WI38 (cell line): ENCODE results near the gene OR4S1.
"Not testable (repeated sequence)": the region's sequence is repeated elsewhere in the genome, so short reads cannot be mapped to it uniquely, and the experiment has no call there.

Source experiments
- H3K4me3 ChIP-seq: 2 replicates; pipeline ENCODE4 v1.5.1; 2011; ENCODE audit warnings: low read depth, mild to moderate bottlenecking, control low read depth, low read length
- TF ChIP-seq, protein P1 (sequence below): IDR thresholded peaks from 2 replicates; pipeline ENCODE4 v1.5.1; 2012; ENCODE audit warnings: low read depth, mild to moderate bottlenecking, control low read depth, low read length

Gene OR4S1, protein sequence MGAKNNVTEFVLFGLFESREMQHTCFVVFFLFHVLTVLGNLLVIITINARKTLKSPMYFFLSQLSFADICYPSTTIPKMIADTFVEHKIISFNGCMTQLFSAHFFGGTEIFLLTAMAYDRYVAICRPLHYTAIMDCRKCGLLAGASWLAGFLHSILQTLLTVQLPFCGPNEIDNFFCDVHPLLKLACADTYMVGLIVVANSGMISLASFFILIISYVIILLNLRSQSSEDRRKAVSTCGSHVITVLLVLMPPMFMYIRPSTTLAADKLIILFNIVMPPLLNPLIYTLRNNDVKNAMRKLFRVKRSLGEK

DNA sequence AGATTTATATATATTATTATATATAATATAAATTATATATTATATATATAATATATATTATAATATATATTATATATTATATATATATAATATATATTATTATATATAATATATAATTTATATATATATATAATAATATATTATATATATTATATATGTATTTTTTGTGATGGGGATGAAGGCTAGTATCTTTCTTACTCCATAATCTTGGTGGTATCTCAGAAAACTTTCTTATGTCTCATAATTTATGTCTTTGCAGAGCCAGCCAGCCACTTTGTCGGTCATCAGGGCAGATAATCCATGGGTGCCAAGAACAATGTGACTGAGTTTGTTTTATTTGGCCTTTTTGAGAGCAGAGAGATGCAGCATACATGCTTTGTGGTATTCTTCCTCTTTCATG, at the start of gene OR4S1:
OR4S1 (plus strand) TSS at position 301 of the 400 bp plus-strand sequence; CDS start at position 301, 0 bp downstream.
- no peak within 1 kb of the TSS for H3K4me3 ChIP-seq
- TF ChIP-seq, protein P1, sequence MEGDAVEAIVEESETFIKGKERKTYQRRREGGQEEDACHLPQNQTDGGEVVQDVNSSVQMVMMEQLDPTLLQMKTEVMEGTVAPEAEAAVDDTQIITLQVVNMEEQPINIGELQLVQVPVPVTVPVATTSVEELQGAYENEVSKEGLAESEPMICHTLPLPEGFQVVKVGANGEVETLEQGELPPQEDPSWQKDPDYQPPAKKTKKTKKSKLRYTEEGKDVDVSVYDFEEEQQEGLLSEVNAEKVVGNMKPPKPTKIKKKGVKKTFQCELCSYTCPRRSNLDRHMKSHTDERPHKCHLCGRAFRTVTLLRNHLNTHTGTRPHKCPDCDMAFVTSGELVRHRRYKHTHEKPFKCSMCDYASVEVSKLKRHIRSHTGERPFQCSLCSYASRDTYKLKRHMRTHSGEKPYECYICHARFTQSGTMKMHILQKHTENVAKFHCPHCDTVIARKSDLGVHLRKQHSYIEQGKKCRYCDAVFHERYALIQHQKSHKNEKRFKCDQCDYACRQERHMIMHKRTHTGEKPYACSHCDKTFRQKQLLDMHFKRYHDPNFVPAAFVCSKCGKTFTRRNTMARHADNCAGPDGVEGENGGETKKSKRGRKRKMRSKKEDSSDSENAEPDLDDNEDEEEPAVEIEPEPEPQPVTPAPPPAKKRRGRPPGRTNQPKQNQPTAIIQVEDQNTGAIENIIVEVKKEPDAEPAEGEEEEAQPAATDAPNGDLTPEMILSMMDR, result no peak

DNA sequence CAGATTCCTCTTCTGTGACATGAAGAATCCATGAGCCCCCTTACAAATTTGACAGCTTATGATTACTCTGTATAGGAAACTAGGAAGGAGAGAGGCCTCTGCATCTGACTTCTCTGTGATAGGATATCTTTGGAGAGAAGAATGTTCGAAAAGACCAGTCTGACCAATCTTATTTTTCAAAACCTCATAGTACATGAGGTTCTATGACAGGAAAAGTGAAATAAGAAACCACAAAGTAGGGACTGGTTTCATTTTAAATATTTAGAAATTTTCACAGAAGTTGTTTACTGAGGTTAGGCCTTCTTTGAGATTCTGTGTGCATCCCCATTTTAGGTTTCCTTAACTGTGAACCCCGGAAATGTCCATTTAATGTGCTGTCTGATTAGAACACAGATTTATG, 44.4 kb upstream of the OR4S1 start:
- TF ChIP-seq, protein P1, result no peak

DNA sequence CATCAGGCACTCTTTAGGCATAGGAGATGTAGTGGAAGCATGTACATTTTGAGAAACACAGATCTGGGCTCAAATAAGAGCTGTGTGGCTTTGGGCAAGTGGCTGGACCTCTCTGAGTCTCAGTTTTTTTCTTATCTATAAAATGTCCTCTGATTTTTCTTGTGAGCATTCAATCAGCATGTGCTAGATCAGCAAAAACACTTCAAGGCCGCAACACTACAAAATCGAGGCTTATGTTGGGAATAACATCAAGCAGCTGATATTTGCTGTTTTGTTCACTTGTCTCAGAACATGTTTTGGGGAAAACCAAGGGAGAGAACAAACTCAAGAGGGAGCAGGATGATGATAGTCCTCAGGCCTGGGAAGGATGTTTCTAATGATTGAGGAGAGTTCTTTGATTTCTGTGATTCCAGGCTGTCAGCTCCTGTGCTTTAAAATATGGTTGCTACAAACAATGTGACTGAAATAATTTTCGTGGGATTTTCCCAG, 42.6 kb upstream of the OR4S1 start, which contains the start of gene OR4X1:
OR4X1 (plus strand) TSS at position 439 of the 489 bp plus-strand sequence; CDS start at position 439, 0 bp downstream.
- TF ChIP-seq, protein P1, result no peak
- H3K4me3 ChIP-seq, result no peak within 1 kb of the TSS

More for the DNA sequence above, 44.4 kb upstream of the OR4S1 start:
- no peak overlapping the region for H3K4me3 ChIP-seq

DNA sequence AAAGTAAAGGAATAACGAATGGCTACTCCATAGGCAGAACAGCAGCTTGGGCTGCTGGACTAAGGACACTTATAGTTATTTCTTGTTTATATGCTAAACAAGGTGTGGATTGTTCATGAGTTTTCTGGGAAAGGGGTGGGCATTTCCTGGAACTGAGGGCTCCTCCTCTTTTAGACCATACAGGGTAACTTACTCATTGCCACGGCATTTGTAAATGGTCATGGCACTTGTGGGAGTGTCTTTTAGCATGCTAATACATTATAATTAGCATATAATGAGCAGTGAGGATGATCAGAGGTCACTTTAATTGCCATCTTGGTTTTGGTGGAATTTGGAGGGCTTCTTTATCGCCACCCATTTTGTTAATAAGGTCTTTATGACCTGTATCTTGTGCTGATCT, 35.4 kb upstream of the OR4S1 start:
- TF ChIP-seq, protein P1, result no peak

DNA sequence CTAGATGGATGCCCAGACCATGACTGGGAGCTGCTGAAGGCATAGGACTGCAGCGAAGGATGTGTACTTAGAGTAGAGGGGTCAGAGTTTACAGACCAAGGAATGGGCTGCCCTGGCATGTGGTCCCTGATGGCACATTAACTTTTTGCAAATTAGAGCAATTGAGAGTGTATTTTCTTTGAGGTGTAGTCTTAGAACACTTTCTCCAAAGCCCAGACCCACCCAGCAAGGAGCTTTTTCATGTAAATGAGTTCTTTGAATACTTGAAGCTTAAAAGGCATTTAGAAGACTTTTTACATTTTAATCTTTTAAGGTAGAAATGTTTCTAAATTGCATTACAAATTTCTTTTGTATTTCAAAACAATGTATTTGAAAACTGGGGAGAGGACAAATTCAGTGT, 33.4 kb upstream of the OR4S1 start:
- H3K4me3 ChIP-seq, result no peak overlapping the region
- TF ChIP-seq, protein P1, result no peak

More for the DNA sequence above, 35.4 kb upstream of the OR4S1 start:
- no peak overlapping the region for H3K4me3 ChIP-seq

DNA sequence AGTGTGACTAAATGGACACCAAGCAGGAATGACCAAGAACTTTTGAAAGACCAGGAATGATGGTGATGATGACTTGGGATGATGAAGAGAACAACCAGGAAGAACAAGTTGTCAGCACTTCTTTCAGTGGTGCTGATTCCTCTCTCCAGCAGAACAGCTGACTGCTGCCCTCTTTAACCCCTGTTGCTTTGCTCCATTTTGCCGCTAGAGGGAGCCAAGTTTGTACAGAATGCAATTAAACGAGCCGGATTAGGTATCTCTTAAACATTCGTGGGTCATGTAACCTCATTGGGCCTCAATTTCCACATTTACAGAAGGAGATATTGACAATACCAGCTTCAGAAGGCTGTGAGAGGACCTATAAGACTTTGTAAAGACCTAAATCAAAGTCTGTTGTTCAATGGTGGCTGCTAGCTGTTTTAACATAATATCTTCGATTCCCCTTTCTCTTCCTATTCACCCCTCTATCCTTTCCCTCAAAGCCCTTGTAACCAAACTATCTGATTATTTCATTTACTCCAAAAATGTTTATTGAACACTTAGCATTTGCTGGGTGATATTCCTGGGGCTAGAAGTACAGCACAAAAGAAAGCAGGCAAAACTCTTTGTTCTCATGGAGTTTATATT, 1.9 kb downstream of the OR4S1 start:
- no peak overlapping the region for H3K4me3 ChIP-seq
- TF ChIP-seq, protein P1, result peak; percentile 86

DNA sequence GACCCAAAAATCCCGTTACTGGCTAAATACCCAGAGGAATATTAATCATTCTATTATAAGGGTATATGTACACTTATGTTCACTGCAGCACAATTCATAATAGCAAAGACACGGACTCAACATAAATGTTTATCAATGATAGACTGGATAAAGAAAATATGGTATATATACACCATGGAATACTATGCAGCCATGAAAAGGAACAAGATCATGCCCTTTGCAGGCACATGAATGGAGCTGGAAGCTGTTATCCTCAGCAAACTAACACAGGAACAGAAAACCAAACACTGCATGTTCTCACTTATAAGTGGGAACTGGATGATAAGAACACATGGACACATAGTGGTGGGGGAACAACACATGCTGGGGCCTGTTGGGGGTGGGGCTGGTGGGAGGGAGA, 7.6 kb downstream of the OR4S1 start:
- H3K4me3 ChIP-seq, result not testable (repeated sequence)

DNA sequence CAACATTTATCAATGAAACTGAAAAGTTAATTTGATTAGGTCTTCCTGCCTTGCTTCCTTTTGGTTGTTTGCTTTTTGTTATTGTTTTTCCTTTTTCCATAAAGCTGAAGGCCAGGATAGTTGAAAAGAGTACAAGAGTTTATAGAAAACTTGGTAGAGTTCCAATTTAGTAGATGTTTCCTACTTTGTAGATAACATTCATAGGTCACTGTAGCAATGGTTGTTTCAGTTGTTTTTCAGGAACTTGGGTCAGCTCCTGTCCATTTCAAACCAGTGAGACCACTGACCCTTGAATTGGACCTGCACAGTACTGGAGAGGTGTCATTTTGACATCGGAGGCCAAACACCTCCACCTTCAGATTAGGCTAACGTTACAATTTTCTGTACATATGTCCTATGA, 13.8 kb downstream of the OR4S1 start:
- not testable (repeated sequence) for H3K4me3 ChIP-seq

DNA sequence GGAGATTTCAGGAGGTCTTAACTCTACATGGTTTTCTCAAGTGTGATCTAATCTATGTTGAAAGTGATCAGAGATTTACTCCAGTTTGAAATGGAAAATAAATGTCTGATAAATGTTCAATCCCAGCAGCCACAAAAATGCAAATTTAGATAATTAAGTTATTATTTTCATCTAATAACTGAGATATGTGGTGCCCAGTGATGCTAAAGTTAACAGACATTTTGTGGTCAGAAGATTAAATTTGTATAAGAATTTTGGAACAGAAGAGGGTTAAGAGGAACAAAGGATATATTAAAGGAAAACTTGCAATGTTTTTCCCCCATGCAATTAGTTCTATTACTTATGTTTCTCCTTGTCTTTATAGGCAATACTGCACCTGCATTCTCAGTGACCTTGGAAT, 18.6 kb downstream of the OR4S1 start, which contains the start of gene OR4C3:
OR4C3 (plus strand) TSS at position 301 of the 400 bp plus-strand sequence. CDS start 102 bp downstream, outside the sequence.
- not testable (repeated sequence) for H3K4me3 ChIP-seq
